H9 (cell line): Measurements from ENCODE around the gene ECEL1. TPM values are rescaled to one million over a fixed set of nuclear protein-coding genes. Genes with fewer than 3 reads are reported as not detected.

Experiments
- DNase-seq: peaks from one replicate; pipeline ENCODE4 v3.0.0-alpha.2; 2017
- H2AFZ ChIP-seq: one replicate; pipeline ENCODE4 v1.6.1; 2013; ENCODE audit warnings: mild to moderate bottlenecking, low read length, control low read depth, moderate library complexity
- H2AK5ac ChIP-seq: 2 replicates; pipeline ENCODE4 v1.6.1; 2013; ENCODE audit warnings: low read length, control low read depth, mixed read lengths; ENCODE audit not compliant: insufficient read length
- H2BK120ac ChIP-seq: one replicate; pipeline ENCODE4 v1.6.1; 2013; ENCODE audit warnings: low read depth, mild to moderate bottlenecking, low read length, control low read depth, inconsistent platforms; ENCODE audit not compliant: poor library complexity, severe bottlenecking
- H2BK12ac ChIP-seq: 2 replicates; pipeline ENCODE4 v1.6.1; 2013; ENCODE audit warnings: low read length, control low read depth, mixed read lengths, low read depth; ENCODE audit not compliant: insufficient read length
- H2BK15ac ChIP-seq: 2 replicates; pipeline ENCODE4 v1.6.1; 2013; ENCODE audit warnings: low read depth, low read length, control low read depth
- H2BK20ac ChIP-seq: one replicate; pipeline ENCODE4 v1.6.1; 2013; ENCODE audit warnings: low read depth, mild to moderate bottlenecking, low read length, control low read depth, inconsistent platforms; ENCODE audit not compliant: poor library complexity, severe bottlenecking
- H2BK5ac ChIP-seq: 2 replicates; pipeline ENCODE4 v1.6.1; 2013; ENCODE audit warnings: low read length, control low read depth, mixed read lengths; ENCODE audit not compliant: insufficient read length
- H3K14ac ChIP-seq: 2 replicates; pipeline ENCODE4 v1.6.1; 2013; ENCODE audit warnings: low read length, control low read depth; ENCODE audit not compliant: insufficient read depth
- H3K18ac ChIP-seq: 2 replicates; pipeline ENCODE4 v1.6.1; 2013; ENCODE audit warnings: low read depth, mild to moderate bottlenecking, mixed read lengths, low read length, control low read depth; ENCODE audit not compliant: insufficient read length
- H3K23ac ChIP-seq: 2 replicates; pipeline ENCODE4 v1.6.1; 2013; ENCODE audit warnings: low read length, control low read depth, mixed read lengths, low read depth; ENCODE audit not compliant: insufficient read length
- H3K23me2 ChIP-seq: 2 replicates; pipeline ENCODE4 v1.6.1; 2013; ENCODE audit warnings: low read depth, mild to moderate bottlenecking, mixed read lengths, low read length, control low read depth; ENCODE audit not compliant: insufficient read length, poor library complexity, severe bottlenecking
- H3K27ac ChIP-seq: 2 replicates; pipeline ENCODE4 v1.5.1; 2013; ENCODE audit warnings: low read length, control low read depth, mixed read lengths, low read depth; ENCODE audit not compliant: insufficient read length
- H3K27me3 ChIP-seq: 2 replicates; pipeline ENCODE4 v1.6.1; 2013; ENCODE audit warnings: low read length, control low read depth, inconsistent platforms; ENCODE audit not compliant: insufficient read depth
- H3K4ac ChIP-seq: 2 replicates; pipeline ENCODE4 v1.6.1; 2013; ENCODE audit warnings: low read depth, mild to moderate bottlenecking, control low read depth, inconsistent platforms, low read length, moderate library complexity
- H3K4me1 ChIP-seq: 2 replicates; pipeline ENCODE4 v1.6.1; 2013; ENCODE audit warnings: low read length, control low read depth, inconsistent platforms; ENCODE audit not compliant: insufficient read depth
- H3K4me2 ChIP-seq: 2 replicates; pipeline ENCODE4 v1.6.1; 2013; ENCODE audit warnings: low read length, control low read depth, mixed read lengths; ENCODE audit not compliant: insufficient read length, insufficient read depth
- H3K56ac ChIP-seq: 2 replicates; pipeline ENCODE4 v1.6.1; 2013; ENCODE audit warnings: low read depth, mild to moderate bottlenecking, mixed read lengths, low read length, control low read depth; ENCODE audit not compliant: insufficient read length
- H3K79me1 ChIP-seq: 2 replicates; pipeline ENCODE4 v1.6.1; 2013; ENCODE audit warnings: low read depth, mild to moderate bottlenecking, moderate library complexity, low read length, control low read depth, inconsistent platforms; ENCODE audit not compliant: insufficient read depth, poor library complexity, severe bottlenecking
- H3K79me2 ChIP-seq: 2 replicates; pipeline ENCODE4 v1.6.1; 2013; ENCODE audit warnings: low read length, control low read depth, inconsistent platforms; ENCODE audit not compliant: insufficient read depth
- H3K9ac ChIP-seq: 2 replicates; pipeline ENCODE4 v1.6.1; 2013; ENCODE audit warnings: low read length, control low read depth, mixed read lengths; ENCODE audit not compliant: insufficient read length; ENCODE audit errors: extremely low read depth
- H3K9me3 ChIP-seq: one replicate; pipeline ENCODE4 v1.6.1; 2013; ENCODE audit warnings: low read depth, low read length, inconsistent platforms; ENCODE audit not compliant: control insufficient read depth
- H3T11ph ChIP-seq: one replicate; pipeline ENCODE4 v1.6.1; 2013; ENCODE audit warnings: mild to moderate bottlenecking, low read length, control low read depth, inconsistent platforms
- H4K20me1 ChIP-seq: one replicate; pipeline ENCODE4 v1.6.1; 2013; ENCODE audit not compliant: control insufficient read depth, insufficient read length, insufficient read depth
- H4K5ac ChIP-seq: 2 replicates; pipeline ENCODE4 v1.6.1; 2013; ENCODE audit warnings: low read depth, mild to moderate bottlenecking, mixed read lengths, low read length, control low read depth; ENCODE audit not compliant: insufficient read length
- H4K8ac ChIP-seq: replicated peaks from 2 replicates; pipeline ENCODE4 v1.6.1; 2013; ENCODE audit warnings: low read length, control low read depth, mixed read lengths, low read depth; ENCODE audit not compliant: insufficient read length
- H4K91ac ChIP-seq: 2 replicates; pipeline ENCODE4 v1.6.1; 2013; ENCODE audit warnings: low read depth, mild to moderate bottlenecking, moderate library complexity, mixed read lengths, low read length, control low read depth; ENCODE audit not compliant: insufficient read length
- H3K27ac Mint-ChIP-seq, 3 experiments: 2 replicates in 2 of 3; 3 replicates in 1 of 3; pipeline ENCODE4 v1.8.0; 2020 to 2021; ENCODE audit warnings: mixed read lengths in 3 of 3, mild to moderate bottlenecking in 1 of 3, moderate library complexity in 1 of 3
- H3K27me3 Mint-ChIP-seq: 2 replicates; pipeline ENCODE4 v1.8.0; 2021; ENCODE audit warnings: low read depth, mild to moderate bottlenecking, moderate library complexity, mixed read lengths
- H3K36me3 Mint-ChIP-seq, 3 experiments: 2 replicates in 2 of 3; 3 replicates in 1 of 3; pipeline ENCODE4 v1.8.0; 2020 to 2021; ENCODE audit warnings: low read depth in 3 of 3, mixed read lengths in 3 of 3; ENCODE audit not compliant: insufficient read depth in 1 of 3
- H3K4me1 Mint-ChIP-seq, 2 experiments: 2 replicates each; pipeline ENCODE4 v1.8.0; 2020; ENCODE audit warnings: mixed read lengths in 2 of 2
- H3K4me3 Mint-ChIP-seq, 2 experiments: 2 replicates in 1 of 2; 3 replicates in 1 of 2; pipeline ENCODE4 v1.8.0; 2020 to 2021; ENCODE audit warnings: mild to moderate bottlenecking in 2 of 2, mixed read lengths in 2 of 2, moderate library complexity in 1 of 2
- H3K9me3 Mint-ChIP-seq, 2 experiments: 2 replicates in 1 of 2; 3 replicates in 1 of 2; pipeline ENCODE4 v1.8.0; 2020; ENCODE audit warnings: mild to moderate bottlenecking in 2 of 2, mixed read lengths in 2 of 2, moderate library complexity in 1 of 2
- WGBS: extraction: QIAGEN DNeasy Blood & Tissue Kit; methylation state at CpG from one replicate; pipeline ENCODE4 v1.1.7; 2013; ENCODE audit warnings: missing lambda C conversion rate, low lambda C conversion rate, mixed read lengths; ENCODE audit not compliant: insufficient read length; ENCODE audit errors: extremely low coverage; 5-methylcytosine and 5-hydroxymethylcytosine counted together
- total RNA-seq: library from RNA; stranded (reverse); gene quantifications from 2 replicates; pipeline ENCODE4 v1.2.1, GENCODE V29; 2021
- TF ChIP-seq, protein P1 (sequence below): fragments of 200-600 bp; sonication (generic); conservative IDR thresholded peaks from 3 replicates; pipeline ENCODE4 v1.8.0; 2021; ENCODE audit warnings: antibody characterized with exemption, mild to moderate bottlenecking

The ECEL1 gene
- total RNA-seq, 1 experiment from 2014 or later, result 8.4 TPM

DNA sequence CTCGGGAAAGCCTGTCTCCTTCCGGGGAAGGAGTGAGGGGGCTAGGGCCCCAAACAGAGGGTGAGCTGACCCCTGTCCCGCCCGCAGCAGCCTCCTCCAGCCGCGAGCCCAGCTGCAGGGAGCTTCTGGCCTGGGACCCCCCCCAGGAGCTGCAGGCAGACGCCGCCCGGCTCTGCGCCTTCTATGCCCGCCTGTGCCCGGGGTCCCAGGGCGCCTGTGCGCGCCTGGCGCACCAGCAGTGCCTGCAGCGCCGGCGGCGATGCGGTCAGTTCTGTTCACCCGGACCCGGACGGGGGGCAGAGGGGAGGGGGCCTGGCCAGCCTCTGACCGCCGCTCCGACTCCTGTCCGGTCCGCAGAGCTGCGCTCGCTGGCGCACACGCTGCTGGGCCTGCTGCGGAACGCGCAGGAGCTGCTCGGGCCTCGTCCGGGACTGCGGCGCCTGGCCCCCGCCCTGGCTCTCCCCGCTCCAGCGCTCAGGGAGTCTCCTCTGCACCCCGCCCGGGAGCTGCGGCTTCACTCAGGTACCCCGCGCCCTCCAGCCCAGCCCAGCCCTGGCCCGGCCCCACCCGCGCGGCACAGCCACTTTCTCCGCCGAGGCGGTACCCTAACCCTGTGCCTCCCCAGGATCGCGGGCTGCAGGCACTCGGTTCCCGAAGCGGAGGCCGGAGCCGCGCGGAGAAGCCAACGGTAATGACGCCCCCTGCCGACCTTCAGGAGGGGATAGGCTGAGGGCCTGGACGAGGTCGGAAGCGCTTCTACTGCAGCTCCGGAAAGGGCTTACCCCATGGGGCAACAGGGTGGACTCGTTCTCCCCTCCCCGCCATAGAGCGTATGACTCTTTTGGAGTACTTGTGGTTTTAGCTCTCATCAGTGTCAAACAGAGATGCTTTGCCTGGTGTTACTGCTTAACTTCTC lies 36.3 kb upstream of the ECEL1 start:
- TF ChIP-seq, protein P1, sequence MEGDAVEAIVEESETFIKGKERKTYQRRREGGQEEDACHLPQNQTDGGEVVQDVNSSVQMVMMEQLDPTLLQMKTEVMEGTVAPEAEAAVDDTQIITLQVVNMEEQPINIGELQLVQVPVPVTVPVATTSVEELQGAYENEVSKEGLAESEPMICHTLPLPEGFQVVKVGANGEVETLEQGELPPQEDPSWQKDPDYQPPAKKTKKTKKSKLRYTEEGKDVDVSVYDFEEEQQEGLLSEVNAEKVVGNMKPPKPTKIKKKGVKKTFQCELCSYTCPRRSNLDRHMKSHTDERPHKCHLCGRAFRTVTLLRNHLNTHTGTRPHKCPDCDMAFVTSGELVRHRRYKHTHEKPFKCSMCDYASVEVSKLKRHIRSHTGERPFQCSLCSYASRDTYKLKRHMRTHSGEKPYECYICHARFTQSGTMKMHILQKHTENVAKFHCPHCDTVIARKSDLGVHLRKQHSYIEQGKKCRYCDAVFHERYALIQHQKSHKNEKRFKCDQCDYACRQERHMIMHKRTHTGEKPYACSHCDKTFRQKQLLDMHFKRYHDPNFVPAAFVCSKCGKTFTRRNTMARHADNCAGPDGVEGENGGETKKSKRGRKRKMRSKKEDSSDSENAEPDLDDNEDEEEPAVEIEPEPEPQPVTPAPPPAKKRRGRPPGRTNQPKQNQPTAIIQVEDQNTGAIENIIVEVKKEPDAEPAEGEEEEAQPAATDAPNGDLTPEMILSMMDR, result peak; percentile 73
- no peak overlapping the region for H4K5ac ChIP-seq
- H3K4ac ChIP-seq, result no peak overlapping the region
- no peak overlapping the region for H2BK15ac ChIP-seq
- H4K91ac ChIP-seq, result no peak overlapping the region
- no peak overlapping the region for H2AFZ ChIP-seq
- no peaks in the 10 kb centered on the region for H3K79me2 ChIP-seq
- H3K14ac ChIP-seq, result no peak overlapping the region; the same call in 1 of the 2 replicates
- no peak overlapping the region for H2BK5ac ChIP-seq
- no peak overlapping the region for H2BK120ac ChIP-seq
- H3K9ac ChIP-seq, result no peak overlapping the region
- peaks cover 80% of the 10 kb centered on the region for H3K27me3 Mint-ChIP-seq
- H3K4me1 Mint-ChIP-seq, result peaks cover 5 to 25% of the 10 kb centered on the region in 2 experiments
- WGBS, result no CpG with 5 or more reads among the region's 75 CpGs
- H3K27ac Mint-ChIP-seq, result no peak overlapping the region
- H3K27me3 ChIP-seq, result peaks cover 15% of the 10 kb centered on the region
- H3K23me2 ChIP-seq, result peaks cover 14% of the 10 kb centered on the region
- H2BK20ac ChIP-seq, result no peak overlapping the region
- H3T11ph ChIP-seq, result no peak overlapping the region
- H2AK5ac ChIP-seq, result no peak overlapping the region
- no peak overlapping the region for H4K8ac ChIP-seq
- no peak overlapping the region for H2BK12ac ChIP-seq
- H4K20me1 ChIP-seq, result no peaks in the 10 kb centered on the region
- H3K36me3 Mint-ChIP-seq, result peaks cover 0 to 1% (median 0%) of the 10 kb centered on the region in 3 experiments; a peak in 1 of 7 replicates
- H3K4me1 ChIP-seq, result no peaks in the 10 kb centered on the region
- DNase-seq, result peak; percentile 88
- no peaks in the 10 kb centered on the region for H3K79me1 ChIP-seq
- H3K9me3 ChIP-seq, result no peaks in the 10 kb centered on the region
- H3K56ac ChIP-seq, result no peak overlapping the region
- peak overlapping the region; percentile 45 to 72 for H3K4me3 Mint-ChIP-seq
- H3K4me2 ChIP-seq, result peak overlapping the region; percentile 42
- H3K23ac ChIP-seq, result no peak overlapping the region
- no peak overlapping the region for H3K18ac ChIP-seq
- H3K9me3 Mint-ChIP-seq, result no peaks in the 10 kb centered on the region
- H3K27ac ChIP-seq, result no peak overlapping the region
